CD4-positive, alpha-beta T cell treated with Interleukin-10 for 1 hour (primary cell): ENCODE data around the gene AHR.

Source experiments
- DNase-seq: peaks from one replicate; pipeline ENCODE4 v3.0.0-alpha.2; 2020

Gene AHR

GRCh38 chr7:17305387-17306171 is 7.1 kb downstream of the AHR start:
- DNase-seq: no peak

GRCh38 chr7:17307000-17307399 is 8.5 kb downstream of the AHR start:
- no peak for DNase-seq

DNA sequence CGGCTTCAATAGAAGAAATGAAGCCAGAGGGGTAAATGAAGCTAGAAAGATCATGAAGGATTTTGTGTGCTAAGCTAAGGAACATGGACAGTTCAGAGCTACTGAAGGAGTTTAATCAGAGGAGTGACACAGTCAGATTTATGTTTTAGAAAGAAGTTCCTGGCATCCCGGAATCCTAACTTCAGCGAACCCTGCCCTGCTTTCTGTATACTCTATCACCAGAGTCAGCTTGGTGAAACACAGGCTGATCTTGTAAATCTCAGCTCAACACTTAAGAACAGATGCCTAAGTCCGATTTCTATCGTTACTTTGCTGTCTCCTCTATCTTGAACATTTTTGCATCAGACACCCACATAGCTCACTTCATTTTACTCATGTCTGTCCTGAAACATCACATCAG is 9.1 kb downstream of the AHR start:
- no peak for DNase-seq

DNA sequence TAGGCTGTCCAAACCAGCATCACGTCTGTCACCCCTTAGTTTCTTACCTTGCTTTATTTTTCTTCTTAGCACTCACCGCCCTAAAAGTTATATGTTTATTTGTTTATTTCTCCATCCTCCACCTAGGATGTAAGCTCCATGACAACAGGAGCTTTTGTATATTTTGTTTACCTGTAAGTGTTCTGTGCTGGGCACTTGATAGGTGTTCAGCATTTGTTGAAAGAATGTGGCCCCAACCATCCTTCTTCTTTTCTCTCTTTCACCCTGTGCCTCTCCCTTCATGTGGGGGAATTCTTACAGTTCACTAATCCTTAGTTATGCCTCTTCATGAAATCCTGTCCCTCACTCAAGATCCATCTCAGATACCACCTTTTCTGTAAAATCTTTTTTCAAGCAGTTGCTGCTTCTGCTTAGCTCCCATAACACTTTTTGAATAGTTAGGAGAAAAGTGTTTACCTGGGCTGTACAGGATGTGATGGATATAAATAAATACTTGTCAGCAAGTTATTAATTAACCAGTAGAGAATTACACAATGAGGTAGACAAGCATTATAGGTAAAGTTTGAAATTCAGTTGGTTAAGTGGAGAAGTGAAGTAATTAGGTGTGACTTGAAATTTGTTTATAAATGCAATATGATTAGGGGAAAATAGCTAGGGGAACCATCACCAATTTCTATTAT is 9.7 kb downstream of the AHR start:
- no peak for DNase-seq

- no peak for DNase-seq
These were observed 12.7 kb downstream of the AHR start for GRCh38 chr7:17311194-17311593.

DNA sequence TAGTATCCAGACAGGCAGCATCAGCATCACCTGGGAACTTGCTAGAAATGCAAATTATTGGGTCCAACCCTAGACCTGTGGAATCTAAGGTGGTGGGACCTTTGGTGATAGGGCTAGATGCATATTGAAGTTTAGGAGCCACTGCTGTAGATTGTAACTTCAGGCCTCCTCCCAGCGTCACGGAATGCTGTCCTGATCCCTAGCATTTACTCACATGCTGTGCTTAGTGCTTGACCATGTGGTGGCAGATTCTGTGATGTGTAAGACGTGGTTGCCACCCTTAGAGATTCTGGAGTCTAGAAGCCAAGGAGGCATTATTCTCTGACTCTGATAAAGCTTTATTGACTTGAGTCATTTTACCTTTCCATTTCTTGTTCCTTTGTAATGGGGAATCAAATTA is 13.5 kb downstream of the AHR start:
- DNase-seq: no peak

DNA sequence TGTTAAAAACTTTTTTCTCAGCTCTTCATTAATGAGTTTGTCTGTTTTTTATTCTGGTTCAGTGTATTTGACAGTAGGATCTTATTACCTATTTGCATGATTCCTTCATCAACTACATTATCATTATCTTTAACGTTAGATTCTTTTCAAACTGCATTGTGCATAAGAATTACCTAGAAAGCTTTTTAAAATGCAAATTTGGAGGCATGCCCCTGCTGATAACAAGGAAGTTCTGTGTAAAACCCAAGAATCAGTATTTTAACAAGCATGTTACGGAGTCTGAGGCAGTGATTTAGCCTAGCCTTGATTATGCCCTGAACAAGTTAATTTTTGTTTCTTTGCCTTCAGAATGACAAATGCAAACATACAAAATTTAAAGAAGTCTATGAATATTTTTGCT is 14.2 kb downstream of the AHR start:
- DNase-seq: no peak

DNA sequence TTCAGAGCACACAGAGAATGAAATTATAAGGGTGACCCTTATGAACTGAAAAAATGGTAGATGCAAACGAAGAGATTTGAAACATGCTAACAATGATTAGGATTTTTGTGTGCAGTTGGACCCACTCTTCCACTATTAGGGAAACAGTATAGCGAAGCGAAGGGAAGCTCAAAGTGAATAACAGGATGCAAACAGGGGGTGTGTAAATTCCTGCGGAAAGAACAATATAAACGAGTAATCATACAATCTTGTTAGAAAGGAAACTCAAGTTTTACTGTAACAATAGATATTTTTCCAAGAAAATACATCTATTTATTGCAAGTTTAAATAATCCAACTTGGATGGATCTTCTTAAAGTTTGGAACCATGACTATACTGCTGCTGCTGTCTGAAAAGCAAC is 14.7 kb downstream of the AHR start:
- DNase-seq: no peak

GRCh38 chr7:17315974-17316373 is 17.5 kb downstream of the AHR start:
- DNase-seq: no peak

- no peak for DNase-seq
These were observed 19.7 kb downstream of the AHR start for GRCh38 chr7:17318146-17318545.

GRCh38 chr7:17319164-17320101 is 21.0 kb downstream of the AHR start:
- DNase-seq: no peak

GRCh38 chr7:17320102-17320497 is 21.6 kb downstream of the AHR start:
- DNase-seq: no peak

DNA sequence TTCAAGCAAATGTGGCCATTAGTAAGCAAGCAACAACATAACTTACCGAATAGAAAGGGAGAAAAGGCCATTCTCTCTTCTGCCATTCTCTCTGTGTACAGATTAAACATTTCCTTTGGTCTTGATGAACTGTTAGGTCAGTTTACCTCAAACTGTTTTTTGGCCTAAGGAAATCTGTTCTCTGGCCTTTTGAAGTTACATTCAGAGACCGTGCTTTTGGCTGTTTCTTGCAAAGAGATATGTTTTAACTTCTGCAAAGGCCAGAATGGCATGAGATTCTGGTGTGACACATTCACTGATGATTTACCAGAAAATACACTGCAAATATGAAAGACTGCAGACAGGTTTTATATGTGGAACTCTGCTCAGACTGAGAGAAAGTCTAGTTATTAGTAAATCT is 22.2 kb downstream of the AHR start:
- no peak for DNase-seq

GRCh38 chr7:17325364-17325763 is 26.9 kb downstream of the AHR start:
- DNase-seq: no peak

DNA sequence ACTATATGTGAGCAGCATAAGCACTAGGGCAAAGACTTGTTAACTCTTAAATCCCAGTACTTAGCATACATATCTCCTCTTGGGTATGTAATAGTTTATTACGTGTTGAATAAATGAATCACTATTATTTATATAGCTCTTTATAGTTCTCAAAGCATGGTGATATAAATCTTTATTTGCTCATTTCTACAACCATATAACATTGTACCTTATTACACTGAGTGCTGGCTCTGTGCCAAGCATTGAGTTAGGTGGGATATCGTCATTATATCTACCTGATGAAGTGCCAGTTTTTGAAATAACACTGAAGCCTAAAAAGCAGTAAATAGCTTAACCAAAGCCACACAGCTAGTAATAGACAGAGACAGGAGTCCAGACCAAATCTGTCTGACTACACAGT is 27.9 kb downstream of the AHR start:
- no peak for DNase-seq

DNA sequence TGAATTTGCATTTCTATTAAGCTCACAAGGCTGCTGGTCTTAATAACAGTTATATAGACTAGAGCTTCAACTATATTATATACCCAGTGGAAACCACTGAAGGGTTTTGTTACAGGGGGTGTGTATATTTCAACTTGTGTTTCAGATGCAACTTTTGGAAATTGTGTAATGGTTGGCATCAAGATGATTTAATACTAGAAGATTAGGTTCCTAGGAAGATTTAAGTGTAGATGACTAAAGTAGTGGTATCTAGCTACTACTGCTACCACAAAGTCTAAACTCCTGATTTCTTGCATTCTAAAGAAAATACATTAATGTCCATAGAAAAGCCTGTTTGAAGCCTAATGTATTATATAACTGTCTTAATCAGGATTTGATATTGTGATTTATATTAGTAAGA is 30.2 kb downstream of the AHR start:
- DNase-seq: no peak

DNA sequence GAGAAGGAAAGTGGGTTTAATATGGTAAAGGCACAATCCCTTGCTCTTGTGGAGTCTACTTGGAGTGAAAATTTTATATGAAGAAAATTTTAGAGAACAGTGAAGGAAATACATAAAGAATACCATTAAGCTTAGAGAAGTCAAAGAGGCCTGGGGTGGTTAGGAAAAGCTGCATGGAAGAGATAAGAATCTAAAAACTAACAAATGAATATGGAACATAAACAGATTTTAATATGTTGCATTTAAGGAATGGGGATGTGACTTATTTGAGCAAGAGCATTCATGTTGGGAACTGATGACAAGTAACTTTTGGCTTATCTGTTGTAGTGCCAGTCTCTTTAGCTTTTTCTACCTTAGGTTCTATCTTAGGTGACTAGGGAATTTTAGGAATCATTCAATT is 31.0 kb downstream of the AHR start:
- DNase-seq: no peak

DNA sequence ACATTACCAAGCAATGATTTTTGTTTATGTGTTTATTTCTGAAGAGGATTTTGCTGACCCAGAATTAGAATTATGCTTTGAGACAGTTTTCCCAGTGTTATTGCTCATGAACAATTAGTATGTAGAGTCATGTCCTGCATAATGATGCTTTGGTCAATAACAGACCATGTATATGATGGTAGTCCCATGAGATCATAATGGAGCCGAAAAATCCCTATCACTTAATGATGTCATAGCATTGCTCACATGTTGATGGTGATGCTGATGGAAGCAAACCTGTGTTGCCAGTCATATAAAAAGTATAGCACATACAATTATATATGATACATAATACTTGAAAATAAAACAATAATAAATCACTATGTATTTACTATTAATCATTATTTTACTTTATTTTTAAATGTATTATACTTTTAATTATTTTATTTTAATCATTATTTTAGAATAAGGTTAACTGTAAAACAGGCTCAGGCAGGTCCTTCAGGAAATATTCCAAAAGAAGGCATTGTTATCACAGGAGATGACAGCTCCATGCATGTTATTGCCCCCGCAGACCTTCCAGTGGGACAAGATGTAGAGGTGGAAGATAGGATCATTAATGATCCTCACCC is 33.5 kb downstream of the AHR start:
- DNase-seq: no peak

DNA sequence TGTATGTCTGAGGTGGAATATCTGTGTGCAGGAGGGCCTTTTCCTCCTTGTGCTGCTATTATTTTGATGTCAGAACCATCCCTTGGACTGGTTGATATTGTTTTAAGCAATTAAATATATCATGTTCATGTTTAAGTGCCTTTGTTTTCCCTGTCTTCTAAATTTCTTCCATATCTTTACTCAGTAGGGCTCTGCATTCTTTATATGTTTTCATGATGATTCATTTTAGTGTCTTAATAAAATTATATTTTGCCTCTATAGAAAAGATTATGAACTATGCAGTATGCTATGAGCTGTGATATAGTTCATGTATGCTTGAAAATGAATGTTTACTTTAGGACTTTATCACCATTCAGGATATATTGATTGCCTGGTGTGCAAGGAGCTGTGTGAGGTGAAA is 34.8 kb downstream of the AHR start:
- DNase-seq: no peak

DNA sequence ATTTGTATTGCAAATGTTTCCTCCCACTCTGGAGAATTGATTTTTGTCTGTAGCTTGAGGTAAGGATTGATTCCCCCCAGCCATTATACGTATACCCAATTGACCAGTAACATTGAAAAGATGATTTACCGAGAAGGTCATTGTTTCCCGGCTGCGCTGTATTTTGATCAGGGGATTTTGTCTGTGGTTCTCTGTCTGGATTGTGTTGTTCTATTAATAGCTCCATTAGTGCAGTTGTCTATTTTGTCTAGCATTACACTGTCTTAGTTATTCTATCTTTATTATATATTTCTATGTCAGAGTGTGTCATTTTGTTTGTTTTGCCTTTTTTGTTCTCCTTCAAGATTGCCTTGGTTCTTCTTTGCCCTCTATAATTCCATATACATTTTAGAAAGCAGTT is 37.7 kb downstream of the AHR start:
- DNase-seq: no peak

GRCh38 chr7:17339139-17339538 is 40.7 kb downstream of the AHR start:
- no peak for DNase-seq

DNA sequence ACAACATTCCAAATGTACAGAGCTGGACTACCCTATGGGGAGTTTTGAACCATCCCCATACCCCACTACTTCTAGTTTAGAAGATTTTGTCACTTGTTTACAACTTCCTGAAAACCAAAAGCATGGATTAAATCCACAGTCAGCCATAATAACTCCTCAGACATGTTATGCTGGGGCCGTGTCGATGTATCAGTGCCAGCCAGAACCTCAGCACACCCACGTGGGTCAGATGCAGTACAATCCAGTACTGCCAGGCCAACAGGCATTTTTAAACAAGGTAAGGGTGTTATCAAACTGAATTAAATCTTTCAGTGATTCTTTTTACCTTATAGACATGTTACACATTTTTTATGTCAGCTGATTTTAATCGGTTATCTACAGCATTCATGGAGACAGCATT is 41.5 kb downstream of the AHR start:
- DNase-seq: no peak

GRCh38 chr7:17340655-17341054 is 42.2 kb downstream of the AHR start:
- DNase-seq: no peak
